Heart right ventricle (tissue), 16 donors: ENCODE data around the gene LHX6. TPM values are rescaled to one million over a fixed set of nuclear protein-coding genes. Genes with fewer than 3 reads are reported as not detected.

Experiments
- ATAC-seq, 8 donors: fragments of 200-7000 bp; cut with Tn5 transposase; one replicate each; pipeline ENCODE4 v1.9.1; 2020; ENCODE audit warnings: mild to moderate bottlenecking in 8 of 8, moderate library complexity in 8 of 8, moderate number of reproducible peaks in 1 of 8
- DNase-seq, 2 donors: peaks; one replicate each; pipeline ENCODE4 v3.0.0-alpha.2; 2020
- H3K27ac ChIP-seq, 10 donors: fragments of 200-600 bp; sonication (generic) in 2 of 10; one replicate each; pipeline versions ENCODE4 v1.5.0 to v1.8.0; 2020 to 2022; ENCODE audit warnings: mild to moderate bottlenecking in 3 of 10
- H3K27me3 ChIP-seq, 7 donors: fragments of 200-600 bp; one replicate each; pipeline ENCODE4 v1.8.0; 2021 to 2022; ENCODE audit warnings: mild to moderate bottlenecking in 2 of 7
- H3K36me3 ChIP-seq, 9 donors: fragments of 200-600 bp; sonication (generic) in 1 of 9; one replicate each; pipeline versions ENCODE4 v1.5.0 to v1.8.0; 2020 to 2022; ENCODE audit warnings: mild to moderate bottlenecking in 2 of 9
- H3K4me1 ChIP-seq, 9 donors: fragments of 200-600 bp; sonication (generic) in 1 of 9; one replicate each; pipeline versions ENCODE4 v1.5.0 to v1.8.0; 2020 to 2022; ENCODE audit warnings: mild to moderate bottlenecking in 4 of 9
- H3K4me3 ChIP-seq, 10 donors: fragments of 200-600 bp; sonication (generic) in 2 of 10; one replicate each; pipeline versions ENCODE4 v1.5.0 to v1.8.0; 2020 to 2022; ENCODE audit warnings: mild to moderate bottlenecking in 7 of 10, moderate library complexity in 2 of 10
- H3K9me3 ChIP-seq, 11 donors: fragments of 200-600 bp in 10 of 11; sonication (generic) in 2 of 11; one replicate each; pipeline versions ENCODE4 v1.5.0 to v1.8.0; 2013 to 2022; ENCODE audit warnings: mild to moderate bottlenecking in 2 of 11, control low read depth in 1 of 11, moderate library complexity in 1 of 11
- CTCF ChIP-seq, 9 donors: fragments of 200-600 bp; sonication (generic) in 2 of 9; IDR thresholded peaks; one replicate each; pipeline versions ENCODE4 v1.5.0 to v1.8.0; 2021 to 2022; ENCODE audit warnings: antibody characterized with exemption in 9 of 9, mild to moderate bottlenecking in 5 of 9, moderate library complexity in 1 of 9
- WGBS, 2 donors: extraction: QIAGEN DNeasy Blood & Tissue Kit; methylation state at CpG; one replicate each; pipeline ENCODE4 v1.1.7; 2013; ENCODE audit warnings: inconsistent platforms in 1 of 2; 5-methylcytosine and 5-hydroxymethylcytosine counted together
- intact Hi-C, 10 donors: fragments of 100-400 bp; cut with DNase I; formaldehyde crosslinking; loops; one replicate each; pipeline versions ENCODE4 v1.11.1 to v1.14.2; 2022
- polyA plus RNA-seq, 2 donors: library from polyadenylated mRNA; stranded (reverse); fragments of 200-250 nt; gene quantifications; one replicate each; pipeline ENCODE4 v1.2.3, GENCODE V29; 2013
- total RNA-seq, 10 donors: library from RNA; stranded (reverse); fragmentation: NEBNext Ultra II Directional in 3 of 10; extraction: Animal tissue kit (Norgen Biotek cat#: 25700) in 3 of 10; gene quantifications; one replicate each; pipeline versions ENCODE4 v1.2.1 to v1.2.4, GENCODE V29; 2021 to 2023
- donor health status: Arrhythmogenic right ventricular cardiomyopathy.
- donor health status: ischemic (EF 13 %, LVEDD 7.1; RV severe dilation, severe dysfunction).
- donor health status: healthy with polysubstance abuse.
- donor health status: DM: no; HTN: yes; CAD: no.
- donor health status: DM: no; HTN: no; CAD: no.
- donor health status: ischemic (EF 25% LVEDD 6.9; RV normal size, moderate dysfunction).
- donor health status: ischemic (EF 25% LVEDD 5.7; RV mildly dilated, moderate dysfunction).
- donor health status: healthy.
- donor health status: DM: yes; HTN: yes; CAD: no.
- donor health status: Ischemic cardiomyopathy.
- donor health status: ischemic (EF 35%, LVEDD 5.7; RV mildly dilated, moderate dysfunction).
- donor health status: nonischemic (EF 11% LVEDD 7.7; RV severe dilation, severe dysfunction).
- donor health status: DM: yes; HTN: yes; CAD: no.
- donor health status: PGD.
- donor health status: ischemic (EF 29% LVEDD 5.4; RV normal size, mild dysfunction).
- donor health status: nonischemic (EF 23%, LVEDD 6.1; RV moderate dilation, normal function).

LHX6 gene
- total and polyA plus RNA-seq, 12 donors = 1.9 to 9.4 (median 5.9) TPM

DNA sequence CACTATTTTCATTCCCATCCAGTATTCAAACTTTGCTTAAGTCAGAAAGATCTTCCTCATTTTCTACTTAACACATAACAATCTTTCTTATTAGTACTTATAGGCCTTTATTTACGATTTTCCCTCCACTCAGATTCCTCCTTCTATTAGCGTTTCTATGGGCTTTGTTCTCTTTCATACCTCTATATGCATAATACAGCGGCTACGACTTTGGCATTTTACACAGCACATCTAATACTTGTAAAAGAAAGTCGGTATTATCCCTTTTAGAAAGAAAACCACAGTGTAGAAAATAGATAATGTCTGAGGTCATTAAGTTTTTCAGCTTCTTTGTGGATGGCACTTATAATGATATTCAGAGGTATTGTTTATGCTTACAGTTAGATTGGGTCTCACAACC is 27.4 kb upstream of the LHX6 start:
- H3K36me3 ChIP-seq = peaks cover 0 to 100% (median 20%) of the 10 kb centered on the region in 9 donors
- no peak overlapping the region for H3K4me3 ChIP-seq
- TF ChIP-seq CTCF (IDR thresholded peaks at IDR 0.05) = no peak
- no peaks in the 10 kb centered on the region for H3K27me3 ChIP-seq
- DNase-seq (no peak), ATAC-seq (no peak)
- H3K27ac ChIP-seq = no peak overlapping the region
- intact Hi-C loops = no loop called here
- WGBS, 2 donors = 93 to 95% methylated on average over 5 of the region's 5 CpGs
- peaks cover 2 to 64% (median 31%) of the 10 kb centered on the region in 9 donors for H3K4me1 ChIP-seq
- H3K9me3 ChIP-seq = no peaks in the 10 kb centered on the region

GRCh38 chr9:122254761-122255160 is 26.0 kb upstream of the LHX6 start:
- no peak overlapping the region for H3K4me3 ChIP-seq
- DNase-seq (no peak), ATAC-seq (no peak)
- intact Hi-C loops = no loop called here
- no peaks in the 10 kb centered on the region for H3K9me3 ChIP-seq
- WGBS, 2 donors = 89 to 92% methylated on average over 3 of the region's 3 CpGs
- H3K4me1 ChIP-seq = peaks cover 2 to 54% (median 26%) of the 10 kb centered on the region in 9 donors
- peaks cover 0 to 100% (median 22%) of the 10 kb centered on the region in 9 donors for H3K36me3 ChIP-seq
- TF ChIP-seq CTCF (IDR thresholded peaks at IDR 0.05) = no peak
- no peaks in the 10 kb centered on the region for H3K27me3 ChIP-seq
- peak overlapping the region in 7 of 10 donors; percentile 5 to 71 (median 49) for H3K27ac ChIP-seq

GRCh38 chr9:122252796-122253195 is 24.0 kb upstream of the LHX6 start:
- WGBS, 2 donors = 44 to 46% methylated on average over 5 of the region's 5 CpGs
- Histone ChIP-seq H3K27ac (peak overlapping the region in 8 of 10 donors; percentile 5 to 71 (median 64)), H3K4me3 (no peak overlapping the region), H3K27me3 (no peaks in the 10 kb centered on the region), H3K9me3 (no peaks in the 10 kb centered on the region), H3K36me3 (peaks cover 0 to 100% (median 23%) of the 10 kb centered on the region in 9 donors), H3K4me1 (peaks cover 2 to 60% (median 26%) of the 10 kb centered on the region in 9 donors)
- ATAC-seq = peak; percentile 68 to 92 (median 87)
- intact Hi-C loops = loop anchor here in 1 of 10 donors (2.0 kb wide), 1 partner anchor 60 kb away; no protein-coding TSS in a partner anchor
- TF ChIP-seq CTCF (IDR thresholded peaks at IDR 0.05) = no peak
- peak in 1 of 2 donors; percentile 64 for DNase-seq

DNA sequence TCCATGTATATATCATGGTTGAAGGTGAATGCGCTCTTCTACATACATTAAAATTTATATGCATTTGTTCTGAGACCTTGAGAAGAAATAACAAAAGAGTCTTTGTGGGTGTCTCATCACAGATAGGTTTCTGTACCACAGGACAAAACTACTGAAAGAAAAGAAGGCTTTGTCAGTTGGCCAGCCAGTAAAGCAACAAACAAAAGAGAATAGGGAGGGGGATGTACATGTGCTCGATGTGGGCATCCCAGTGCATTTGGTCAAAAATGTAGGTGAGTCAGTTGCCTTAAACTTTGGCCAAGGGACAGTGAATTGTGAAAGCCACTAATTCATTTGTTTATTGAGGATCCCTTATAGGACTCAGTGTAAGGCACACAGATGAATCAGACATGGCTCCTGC is 22.6 kb upstream of the LHX6 start:
- intact Hi-C loops = no loop called here
- peaks cover 0 to 100% (median 29%) of the 10 kb centered on the region in 9 donors for H3K36me3 ChIP-seq
- H3K27me3 ChIP-seq = no peaks in the 10 kb centered on the region
- H3K9me3 ChIP-seq = no peaks in the 10 kb centered on the region
- no peak overlapping the region for H3K4me3 ChIP-seq
- TF ChIP-seq CTCF (IDR thresholded peaks at IDR 0.05) = no peak
- DNase-seq = no peak
- peaks cover 2 to 60% (median 26%) of the 10 kb centered on the region in 9 donors for H3K4me1 ChIP-seq
- WGBS, 2 donors = 85 to 87% methylated on average over 2 of the region's 2 CpGs
- no peak for ATAC-seq
- H3K27ac ChIP-seq = peak overlapping the region in 4 of 10 donors; percentile 33 to 67 (median 60)
